Measurements from ENCODE around the gene C2orf69. TPM values are rescaled to one million over a fixed set of nuclear protein-coding genes. Genes with fewer than 3 reads are reported as not detected.

C2orf69 gene
- total and polyA plus RNA-seq, 7 donors, result 8.0 to 21.6 (median 13.0) TPM

GRCh38 chr2:199923924-199924323, 12.8 kb downstream of the C2orf69 start:
- H3K27me3 ChIP-seq (ENCODE audit: insufficient read depth in 3 of 3, low read length in 2 of 3), result no peaks in the 10 kb centered on the region
- no peak overlapping the region for H3K27ac ChIP-seq
- no peak overlapping the region for H3K4me3 ChIP-seq
- DNase-seq (no peak), ATAC-seq (peak in 1 of 4 donors; percentile 10)
- H3K36me3 ChIP-seq (ENCODE audit: insufficient read depth in 1 of 2, low read depth in 1 of 2), result peaks cover 0 to 27% of the 10 kb centered on the region in 2 donors
- 60 to 75% (median 70%) methylated on average over 2 of the region's 2 CpGs for WGBS, 3 donors
- H3K4me1 ChIP-seq, result peaks cover 8% of the 10 kb centered on the region
- intact Hi-C loops (cut with DNase I), result no loop called here
- no peaks in the 10 kb centered on the region for H3K9me3 ChIP-seq
- no peak for TF ChIP-seq CTCF (IDR thresholded peaks at IDR 0.05)

GRCh38 chr2:199926806-199927205, 15.7 kb downstream of the C2orf69 start:
- H3K27ac ChIP-seq, result no peak overlapping the region
- DNase-seq, result no peak
- peaks cover 8% of the 10 kb centered on the region for H3K4me1 ChIP-seq
- no peaks in the 10 kb centered on the region for H3K9me3 ChIP-seq
- TF ChIP-seq CTCF (IDR thresholded peaks at IDR 0.05), result no peak
- no peak overlapping the region for H3K4me3 ChIP-seq
- no peaks in the 10 kb centered on the region for H3K27me3 ChIP-seq (ENCODE audit: insufficient read depth in 3 of 3, low read length in 2 of 3)
- intact Hi-C loops (cut with DNase I), result no loop called here
- ATAC-seq, result no peak
- peaks cover 0 to 38% of the 10 kb centered on the region in 2 donors for H3K36me3 ChIP-seq (ENCODE audit: insufficient read depth in 1 of 2, low read depth in 1 of 2)
- WGBS, 3 donors, result 49 to 69% (median 57%) methylated on average over 1 of the region's 1 CpG

GRCh38 chr2:199928226-199928625, 17.1 kb downstream of the C2orf69 start:
- no peak for TF ChIP-seq CTCF (IDR thresholded peaks at IDR 0.05)
- DNase-seq, result no peak
- intact Hi-C loops (cut with DNase I), result no loop called here
- H3K4me1 ChIP-seq, result no peaks in the 10 kb centered on the region
- ATAC-seq, result no peak
- H3K36me3 ChIP-seq (ENCODE audit: insufficient read depth in 1 of 2, low read depth in 1 of 2), result peaks cover 2 to 52% of the 10 kb centered on the region in 2 donors
- H3K27ac ChIP-seq, result no peak overlapping the region
- WGBS, 3 donors, result 31 to 44% (median 35%) methylated on average over 2 of the region's 2 CpGs
- H3K27me3 ChIP-seq (ENCODE audit: insufficient read depth in 3 of 3, low read length in 2 of 3), result no peaks in the 10 kb centered on the region
- H3K4me3 ChIP-seq, result no peak overlapping the region
- no peaks in the 10 kb centered on the region for H3K9me3 ChIP-seq

DNA sequence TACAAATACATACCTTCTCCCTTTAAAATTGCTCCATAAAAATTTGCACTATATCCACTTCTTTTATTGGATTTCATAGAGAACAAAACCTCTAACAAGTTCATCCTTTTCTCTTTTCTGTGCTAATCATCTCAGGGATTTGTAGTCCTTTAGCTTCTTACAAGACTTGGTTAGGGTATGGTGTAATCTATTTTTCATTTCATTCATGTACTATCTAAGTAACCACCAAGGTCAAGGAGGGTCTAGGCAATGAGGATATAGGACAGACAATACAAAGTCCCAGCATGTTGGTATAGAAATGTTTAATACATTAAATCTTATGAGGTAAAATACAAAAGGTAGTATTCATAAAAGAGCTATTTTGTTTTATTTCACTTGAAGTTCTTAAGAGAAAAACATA, 17.5 kb downstream of the C2orf69 start:
- H3K4me1 ChIP-seq, result no peaks in the 10 kb centered on the region
- TF ChIP-seq CTCF (IDR thresholded peaks at IDR 0.05), result no peak
- no peaks in the 10 kb centered on the region for H3K9me3 ChIP-seq
- peaks cover 2 to 55% of the 10 kb centered on the region in 2 donors for H3K36me3 ChIP-seq (ENCODE audit: insufficient read depth in 1 of 2, low read depth in 1 of 2)
- no peak overlapping the region for H3K4me3 ChIP-seq
- H3K27me3 ChIP-seq (ENCODE audit: insufficient read depth in 3 of 3, low read length in 2 of 3), result no peaks in the 10 kb centered on the region
- no peak overlapping the region for H3K27ac ChIP-seq
- intact Hi-C loops (cut with DNase I), result no loop called here
- ATAC-seq (no peak), DNase-seq (no peak)

GRCh38 chr2:199929262-199929661, 18.2 kb downstream of the C2orf69 start:
- H3K36me3 ChIP-seq (ENCODE audit: insufficient read depth in 1 of 2, low read depth in 1 of 2), result peaks cover 2 to 58% of the 10 kb centered on the region in 2 donors
- TF ChIP-seq CTCF (IDR thresholded peaks at IDR 0.05), result no peak
- no peak overlapping the region for H3K4me3 ChIP-seq
- ATAC-seq, result no peak
- H3K4me1 ChIP-seq, result no peaks in the 10 kb centered on the region
- H3K27ac ChIP-seq, result no peak overlapping the region
- 72 to 82% (median 76%) methylated on average over 2 of the region's 2 CpGs for WGBS, 3 donors
- no peak for DNase-seq
- no peaks in the 10 kb centered on the region for H3K27me3 ChIP-seq (ENCODE audit: insufficient read depth in 3 of 3, low read length in 2 of 3)
- H3K9me3 ChIP-seq, result no peaks in the 10 kb centered on the region
- intact Hi-C loops (cut with DNase I), result no loop called here
